Measurements from ENCODE around the gene PPP1R1B. TPM values are rescaled to one million over a fixed set of nuclear protein-coding genes. Genes with fewer than 3 reads are reported as not detected.

Gene PPP1R1B
- total and polyA plus RNA-seq, 3 donors from 2014 or later: 22.4 to 63.1 (median 24.3) TPM

- no peak overlapping the region for H3K4me3 ChIP-seq
These were observed 26.5 kb downstream of the PPP1R1B start for GRCh38 chr17:39653316-39653661.

GRCh38 chr17:39653662-39654331 is 27.0 kb downstream of the PPP1R1B start:
- DNase-seq: peak; percentile 80
- Histone ChIP-seq H3K27ac (peak overlapping the region in 1 of 2 donors; percentile 15), H3K4me1 (peaks cover 23% of the 10 kb centered on the region), H3K36me3 (ENCODE audit: low read depth, missing control alignments) (no peaks in the 10 kb centered on the region), H3K27me3 (no peaks in the 10 kb centered on the region), H3K9me3 (no peaks in the 10 kb centered on the region), H3K4me3 (no peak overlapping the region)
- intact Hi-C loops (cut with DNase I; ENCODE audit: low total_unique reads): no loop called here
- 67 to 75% methylated on average over 8 to 14 of the region's 14 CpGs for WGBS, 2 donors
- TF ChIP-seq CTCF (IDR thresholded peaks at IDR 0.05): peak in 2 of 3 experiments; percentile 57 to 77
- TF ChIP-seq POLR2A (IDR thresholded peaks at IDR 0.05): no peak

More at GRCh38 chr17:39653316-39653661, 26.5 kb downstream of the PPP1R1B start:
- H3K9me3 ChIP-seq: no peaks in the 10 kb centered on the region
- 84 to 100% methylated on average over 1 to 12 of the region's 12 CpGs for WGBS, 2 donors
- intact Hi-C loops (cut with DNase I; ENCODE audit: low total_unique reads): no loop called here
- no peak for DNase-seq
- H3K27ac ChIP-seq: peak overlapping the region in 1 of 2 donors; percentile 15
- peaks cover 23% of the 10 kb centered on the region for H3K4me1 ChIP-seq
- no peaks in the 10 kb centered on the region for H3K36me3 ChIP-seq (ENCODE audit: low read depth, missing control alignments)
- TF ChIP-seq CTCF (IDR thresholded peaks at IDR 0.05) (no peak), POLR2A (IDR thresholded peaks at IDR 0.05) (no peak)
- H3K27me3 ChIP-seq: no peaks in the 10 kb centered on the region

GRCh38 chr17:39655105-39655504 is 28.4 kb downstream of the PPP1R1B start:
- WGBS, 2 donors: 96 to 97% methylated on average over 2 of the region's 2 CpGs
- intact Hi-C loops (cut with DNase I; ENCODE audit: low total_unique reads): no loop called here
- peaks cover 23% of the 10 kb centered on the region for H3K4me1 ChIP-seq
- no peaks in the 10 kb centered on the region for H3K36me3 ChIP-seq (ENCODE audit: low read depth, missing control alignments)
- no peaks in the 10 kb centered on the region for H3K27me3 ChIP-seq
- TF ChIP-seq POLR2A (IDR thresholded peaks at IDR 0.05) (no peak), CTCF (IDR thresholded peaks at IDR 0.05) (no peak)
- H3K9me3 ChIP-seq: no peaks in the 10 kb centered on the region
- H3K27ac ChIP-seq: no peak overlapping the region
- H3K4me3 ChIP-seq: no peak overlapping the region
- DNase-seq: no peak

- Histone ChIP-seq H3K27ac (no peak overlapping the region), H3K4me1 (peaks cover 5% of the 10 kb centered on the region), H3K9me3 (no peaks in the 10 kb centered on the region), H3K36me3 (ENCODE audit: low read depth, missing control alignments) (no peaks in the 10 kb centered on the region), H3K4me3 (no peak overlapping the region), H3K27me3 (no peaks in the 10 kb centered on the region)
- DNase-seq: no peak
- WGBS, 2 donors: 91 to 98% methylated on average over 7 to 11 of the region's 11 CpGs
- TF ChIP-seq POLR2A (IDR thresholded peaks at IDR 0.05) (no peak), CTCF (IDR thresholded peaks at IDR 0.05) (no peak)
- intact Hi-C loops (cut with DNase I; ENCODE audit: low total_unique reads): no loop called here
These were observed 31.6 kb downstream of the PPP1R1B start for GRCh38 chr17:39658346-39658745.

- TF ChIP-seq CTCF (IDR thresholded peaks at IDR 0.05) (no peak), POLR2A (IDR thresholded peaks at IDR 0.05) (no peak)
- Histone ChIP-seq H3K4me1 (peaks cover 3% of the 10 kb centered on the region), H3K4me3 (no peak overlapping the region), H3K27me3 (no peaks in the 10 kb centered on the region), H3K27ac (peak overlapping the region in 1 of 2 donors; percentile 69), H3K9me3 (no peaks in the 10 kb centered on the region), H3K36me3 (ENCODE audit: low read depth, missing control alignments) (no peaks in the 10 kb centered on the region)
- intact Hi-C loops (cut with DNase I; ENCODE audit: low total_unique reads): no loop called here
- WGBS, 2 donors: 91 to 97% methylated on average over 2 to 3 of the region's 3 CpGs
- no peak for DNase-seq
These were observed 32.0 kb downstream of the PPP1R1B start for GRCh38 chr17:39658760-39659159.

Data from testis (tissue), 3 donors.